ENCODE measurements around the gene APOL6. TPM values are rescaled to one million over a fixed set of nuclear protein-coding genes. Genes with fewer than 3 reads are reported as not detected.

The APOL6 gene
- polyA plus RNA-seq, 1 donor (not counting 4 experiments of a cell fraction or from before 2014, with no cell fraction given) = 4.2 TPM

DNA sequence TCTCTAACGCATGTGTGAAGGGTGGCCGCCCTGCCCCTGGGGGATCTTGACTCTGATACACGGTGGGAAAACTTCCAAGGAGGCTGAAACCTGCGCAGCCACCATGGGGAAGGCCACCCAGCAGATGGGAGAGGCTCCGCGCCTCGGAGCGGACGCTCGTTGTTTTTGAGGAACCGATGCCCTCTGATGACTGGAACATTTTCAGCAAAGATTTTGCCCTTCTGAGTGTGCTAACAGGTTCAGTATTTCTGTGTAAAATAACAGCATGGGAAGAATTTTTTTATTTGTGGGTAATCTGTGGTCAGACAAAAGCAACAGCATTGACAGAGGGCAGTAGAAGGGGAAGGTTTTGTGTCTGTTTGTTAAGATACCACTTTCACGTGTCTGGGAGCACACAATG is 47.8 kb upstream of the APOL6 start:
- Histone ChIP-seq H3K36me3 (ENCODE audit: control insufficient read depth in 2 of 2, extremely low read depth in 1 of 2, insufficient read depth in 2 of 2, low read length in 2 of 2) (no peaks in the 10 kb centered on the region), H3K4me3 (ENCODE audit: control insufficient read depth in 2 of 3, extremely low read depth in 1 of 3, insufficient read depth in 2 of 3, low read depth in 1 of 3, low read length in 3 of 3) (no peak overlapping the region), H3K9me3 (ENCODE audit: control insufficient read depth, low read depth, low read length) (no peaks in the 10 kb centered on the region), H3K4me2 (ENCODE audit: control insufficient read depth, extremely low read depth, insufficient read depth, low read depth, low read length) (peak overlapping the region; percentile 27), H3K9me1 (ENCODE audit: control insufficient read depth, extremely low read depth, insufficient read depth, low read length) (no peaks in the 10 kb centered on the region), H3K27ac (ENCODE audit: control insufficient read depth, insufficient read depth, low read length) (no peak overlapping the region), H2AFZ (ENCODE audit: control insufficient read depth, low read length) (peak overlapping the region; percentile 17), H3K27me3 (ENCODE audit: control insufficient read depth, extremely low read depth, insufficient read depth, low read length) (no peaks in the 10 kb centered on the region), H4K20me1 (ENCODE audit: control insufficient read depth, extremely low read depth, insufficient read depth, low read length) (no peaks in the 10 kb centered on the region), H3K4me1 (ENCODE audit: control insufficient read depth, extremely low read depth, insufficient read depth, low read length) (peaks cover 11% of the 10 kb centered on the region), H3K79me2 (ENCODE audit: control insufficient read depth, insufficient read depth, low read length) (no peaks in the 10 kb centered on the region), H3K9ac (ENCODE audit: control insufficient read depth, extremely low read depth, insufficient read depth, low read length) (no peak overlapping the region)
- no peak for TF ChIP-seq EZH2 (IDR thresholded peaks at IDR 0.05; ENCODE audit: low read length)
- TF ChIP-seq CTCF (optimal IDR thresholded peaks at IDR 0.05 in 1 of 3, IDR thresholded peaks at IDR 0.05 in 1 of 3, conservative IDR thresholded peaks at IDR 0.05 in 1 of 3; ENCODE audit: extremely low read depth in 1 of 3, insufficient read depth in 2 of 3, low read length in 3 of 3) = no peak
- no peak for FAIRE-seq
- no peak for DNase-seq (ENCODE audit: low read depth, low spot score)
- dilution Hi-C loops (cut with MboI; ENCODE audit: extremely low pct_ligation_motif_present, low sequenced_read_pairs) = no loop called here

GRCh38 chr22:35601013-35601580 is 47.1 kb upstream of the APOL6 start:
- H3K36me3 ChIP-seq (ENCODE audit: control insufficient read depth in 2 of 2, extremely low read depth in 1 of 2, insufficient read depth in 2 of 2, low read length in 2 of 2) = no peaks in the 10 kb centered on the region
- no peaks in the 10 kb centered on the region for H3K79me2 ChIP-seq (ENCODE audit: control insufficient read depth, insufficient read depth, low read length)
- no peaks in the 10 kb centered on the region for H3K9me3 ChIP-seq (ENCODE audit: control insufficient read depth, low read depth, low read length)
- H3K4me3 ChIP-seq (ENCODE audit: control insufficient read depth in 2 of 3, extremely low read depth in 1 of 3, insufficient read depth in 2 of 3, low read depth in 1 of 3, low read length in 3 of 3) = no peak overlapping the region
- FAIRE-seq = no peak
- H2AFZ ChIP-seq (ENCODE audit: control insufficient read depth, low read length) = no peak overlapping the region
- no peaks in the 10 kb centered on the region for H4K20me1 ChIP-seq (ENCODE audit: control insufficient read depth, extremely low read depth, insufficient read depth, low read length)
- peaks cover 11% of the 10 kb centered on the region for H3K4me1 ChIP-seq (ENCODE audit: control insufficient read depth, extremely low read depth, insufficient read depth, low read length)
- no peak overlapping the region for H3K9ac ChIP-seq (ENCODE audit: control insufficient read depth, extremely low read depth, insufficient read depth, low read length)
- H3K4me2 ChIP-seq (ENCODE audit: control insufficient read depth, extremely low read depth, insufficient read depth, low read depth, low read length) = no peak overlapping the region
- no peak for TF ChIP-seq EZH2 (IDR thresholded peaks at IDR 0.05; ENCODE audit: low read length)
- no peak for TF ChIP-seq CTCF (optimal IDR thresholded peaks at IDR 0.05 in 1 of 3, IDR thresholded peaks at IDR 0.05 in 1 of 3, conservative IDR thresholded peaks at IDR 0.05 in 1 of 3; ENCODE audit: extremely low read depth in 1 of 3, insufficient read depth in 2 of 3, low read length in 3 of 3)
- dilution Hi-C loops (cut with MboI; ENCODE audit: extremely low pct_ligation_motif_present, low sequenced_read_pairs) = no loop called here
- H3K9me1 ChIP-seq (ENCODE audit: control insufficient read depth, extremely low read depth, insufficient read depth, low read length) = no peaks in the 10 kb centered on the region
- no peak overlapping the region for H3K27ac ChIP-seq (ENCODE audit: control insufficient read depth, insufficient read depth, low read length)
- no peak for DNase-seq (ENCODE audit: low read depth, low spot score)
- no peaks in the 10 kb centered on the region for H3K27me3 ChIP-seq (ENCODE audit: control insufficient read depth, extremely low read depth, insufficient read depth, low read length)

Measured in keratinocyte (primary cell).